Measurements from ENCODE around the gene PEX11G. TPM values are rescaled to one million over a fixed set of nuclear protein-coding genes. Genes with fewer than 3 reads are reported as not detected.

Gene PEX11G
- total and polyA plus RNA-seq, 9 donors = 0.40 to 6.0 (median 3.7) TPM

DNA sequence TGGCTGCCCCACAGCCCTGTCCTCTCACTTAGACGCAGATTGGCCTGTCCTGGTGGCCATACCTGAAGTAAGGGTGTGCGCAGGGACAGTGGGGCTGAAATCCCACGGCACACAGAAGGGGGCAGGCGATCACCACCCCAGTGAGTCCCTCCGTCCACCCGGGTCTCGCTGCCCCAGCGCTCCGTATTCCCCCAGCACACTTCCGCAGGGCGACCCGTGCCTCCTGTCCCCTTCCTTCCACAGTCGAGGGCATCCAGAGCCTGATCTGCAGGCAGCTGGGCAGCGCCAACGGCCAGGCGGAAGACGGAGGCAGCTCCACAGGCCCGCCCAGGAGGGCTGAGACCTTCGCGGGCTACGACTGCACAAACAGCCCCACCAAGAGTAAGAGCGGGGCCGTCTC, 25.3 kb downstream of the PEX11G start:
- Histone ChIP-seq H3K4me3 (no peak overlapping the region), H3K27me3 (no peaks in the 10 kb centered on the region), H3K9me3 (no peaks in the 10 kb centered on the region), H3K4me1 (ENCODE audit: insufficient read depth) (no peaks in the 10 kb centered on the region), H3K36me3 (no peaks in the 10 kb centered on the region), H3K27ac (no peak overlapping the region)
- DNase-seq = no peak
- WGBS, 3 donors = 94 to 98% (median 97%) methylated on average over 23 of the region's 23 CpGs
- TF ChIP-seq EP300 (IDR thresholded peaks at IDR 0.05) (no peak), POLR2A (IDR thresholded peaks at IDR 0.05) (no peak)
- TF ChIP-seq, protein P1, sequence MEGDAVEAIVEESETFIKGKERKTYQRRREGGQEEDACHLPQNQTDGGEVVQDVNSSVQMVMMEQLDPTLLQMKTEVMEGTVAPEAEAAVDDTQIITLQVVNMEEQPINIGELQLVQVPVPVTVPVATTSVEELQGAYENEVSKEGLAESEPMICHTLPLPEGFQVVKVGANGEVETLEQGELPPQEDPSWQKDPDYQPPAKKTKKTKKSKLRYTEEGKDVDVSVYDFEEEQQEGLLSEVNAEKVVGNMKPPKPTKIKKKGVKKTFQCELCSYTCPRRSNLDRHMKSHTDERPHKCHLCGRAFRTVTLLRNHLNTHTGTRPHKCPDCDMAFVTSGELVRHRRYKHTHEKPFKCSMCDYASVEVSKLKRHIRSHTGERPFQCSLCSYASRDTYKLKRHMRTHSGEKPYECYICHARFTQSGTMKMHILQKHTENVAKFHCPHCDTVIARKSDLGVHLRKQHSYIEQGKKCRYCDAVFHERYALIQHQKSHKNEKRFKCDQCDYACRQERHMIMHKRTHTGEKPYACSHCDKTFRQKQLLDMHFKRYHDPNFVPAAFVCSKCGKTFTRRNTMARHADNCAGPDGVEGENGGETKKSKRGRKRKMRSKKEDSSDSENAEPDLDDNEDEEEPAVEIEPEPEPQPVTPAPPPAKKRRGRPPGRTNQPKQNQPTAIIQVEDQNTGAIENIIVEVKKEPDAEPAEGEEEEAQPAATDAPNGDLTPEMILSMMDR (IDR thresholded peaks at IDR 0.05) = no peak
- intact Hi-C loops (cut with DNase I) = no loop called here

- no peak overlapping the region for H3K27ac ChIP-seq
- no peaks in the 10 kb centered on the region for H3K4me1 ChIP-seq (ENCODE audit: insufficient read depth)
- H3K9me3 ChIP-seq = no peaks in the 10 kb centered on the region
- WGBS, 3 donors = 84 to 87% (median 86%) methylated on average over 23 to 28 of the region's 28 CpGs
- no peaks in the 10 kb centered on the region for H3K36me3 ChIP-seq
- no peak for TF ChIP-seq POLR2A (IDR thresholded peaks at IDR 0.05)
- no peak for DNase-seq
- H3K4me3 ChIP-seq = no peak overlapping the region
- H3K27me3 ChIP-seq = no peaks in the 10 kb centered on the region
- intact Hi-C loops (cut with DNase I) = no loop called here
Measured at GRCh38 chr19:7461841-7462629, 26.8 kb downstream of the PEX11G start.

DNA sequence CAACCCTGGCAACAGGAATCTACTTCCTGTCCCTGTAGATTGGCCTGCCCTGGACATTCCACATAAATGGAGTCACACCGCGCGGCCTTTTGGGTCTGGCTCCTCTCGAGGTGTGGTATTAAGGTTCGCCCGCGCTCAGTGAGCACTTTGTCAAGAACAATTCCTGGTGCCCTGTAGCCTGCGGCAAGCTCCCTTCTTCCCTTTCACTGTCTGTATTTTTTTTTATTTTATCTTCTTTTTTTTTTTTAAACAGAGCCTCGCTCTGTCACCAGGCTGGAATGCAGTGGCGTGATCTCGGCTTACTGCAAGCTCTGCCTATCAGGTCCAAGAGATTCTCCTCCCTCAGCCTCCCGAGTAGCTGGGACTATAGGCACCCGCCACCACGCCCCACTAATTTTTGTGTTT, 28.3 kb downstream of the PEX11G start:
- intact Hi-C loops (cut with DNase I) = no loop called here
- Histone ChIP-seq H3K27me3 (no peaks in the 10 kb centered on the region), H3K36me3 (no peaks in the 10 kb centered on the region), H3K4me3 (no peak overlapping the region), H3K9me3 (no peaks in the 10 kb centered on the region), H3K4me1 (ENCODE audit: insufficient read depth) (no peaks in the 10 kb centered on the region), H3K27ac (no peak overlapping the region)
- no peak for TF ChIP-seq EP300 (IDR thresholded peaks at IDR 0.05)
- TF ChIP-seq, protein P1 (IDR thresholded peaks at IDR 0.05) = no peak
- TF ChIP-seq POLR2A (IDR thresholded peaks at IDR 0.05) = no peak
- WGBS, 3 donors = 65 to 84% (median 78%) methylated on average over 14 of the region's 14 CpGs
- no peak for DNase-seq

DNA sequence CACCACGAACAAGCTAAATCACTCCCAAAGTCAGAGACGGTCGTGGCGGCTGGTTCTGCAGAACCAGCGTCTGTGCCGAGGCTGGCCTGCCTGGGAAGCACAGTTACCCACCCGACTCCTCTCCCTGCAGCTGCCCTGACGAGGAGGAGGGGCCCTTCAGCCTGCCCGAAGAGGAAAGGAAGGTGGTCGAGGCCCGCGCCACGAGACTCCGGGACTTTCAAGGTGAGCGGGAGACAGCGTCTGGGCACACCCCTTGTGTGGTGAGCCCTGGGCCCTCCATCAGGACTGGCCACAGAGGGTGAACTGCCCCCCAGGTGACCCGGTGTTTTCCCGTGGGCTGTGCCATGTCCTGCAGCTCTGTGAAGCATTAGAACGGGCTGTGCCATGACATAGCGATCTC, 29.1 kb downstream of the PEX11G start:
- H3K27ac ChIP-seq = no peak overlapping the region
- no peaks in the 10 kb centered on the region for H3K9me3 ChIP-seq
- H3K27me3 ChIP-seq = no peaks in the 10 kb centered on the region
- H3K4me3 ChIP-seq = no peak overlapping the region
- no peak for TF ChIP-seq EP300 (IDR thresholded peaks at IDR 0.05)
- TF ChIP-seq, protein P1 (IDR thresholded peaks at IDR 0.05) = no peak
- TF ChIP-seq POLR2A (IDR thresholded peaks at IDR 0.05) = no peak
- no peak for DNase-seq
- no peaks in the 10 kb centered on the region for H3K4me1 ChIP-seq (ENCODE audit: insufficient read depth)
- H3K36me3 ChIP-seq = no peaks in the 10 kb centered on the region
- intact Hi-C loops (cut with DNase I) = no loop called here
- 86 to 91% (median 90%) methylated on average over 20 of the region's 20 CpGs for WGBS, 3 donors

- Histone ChIP-seq H3K4me3 (no peak overlapping the region), H3K9me3 (no peaks in the 10 kb centered on the region), H3K4me1 (ENCODE audit: insufficient read depth) (no peaks in the 10 kb centered on the region), H3K36me3 (no peaks in the 10 kb centered on the region), H3K27me3 (no peaks in the 10 kb centered on the region), H3K27ac (no peak overlapping the region)
- TF ChIP-seq, protein P1 (IDR thresholded peaks at IDR 0.05) = no peak
- TF ChIP-seq POLR2A (IDR thresholded peaks at IDR 0.05) = no peak
- TF ChIP-seq EP300 (IDR thresholded peaks at IDR 0.05) = no peak
- intact Hi-C loops (cut with DNase I) = no loop called here
- WGBS, 3 donors = 71 to 87% (median 77%) methylated on average over 9 of the region's 9 CpGs
- DNase-seq = no peak
Measured at GRCh38 chr19:7458675-7459074, 30.2 kb downstream of the PEX11G start.
